Activated CD8-positive, alpha-beta T cell treated with anti-CD3 and anti-CD28 coated beads, Interleukin-2, amount 10 ng/mL, durations not matched to agents 7 days and 5 days (primary cell): ENCODE data around the gene POLR2I. TPM values are rescaled to one million over a fixed set of nuclear protein-coding genes. Genes with fewer than 3 reads are reported as not detected.

ENCODE experiments used
- ATAC-seq: fragments of 150-1000 bp; cut with Tn5 transposase; one replicate; pipeline ENCODE4 v1.10.0; 2021; ENCODE audit warnings: moderate library complexity
- CTCF ChIA-PET: fragments of 350-600 bp; sonication (Branson Sonifier 250); formaldehyde crosslinking; loops from one replicate; lab custom pipeline; 2021; ENCODE audit warnings: antibody characterized with exemption; lab: Charles Lee
- POLR2A ChIA-PET: fragments of 350-600 bp; sonication (Branson Sonifier 250); formaldehyde crosslinking; loops from one replicate; lab custom pipeline; 2021; ENCODE audit warnings: antibody characterized with exemption; lab: Charles Lee
- DNase-seq: peaks from one replicate; pipeline ENCODE4 v3.0.0-alpha.2; 2020
- H3K27ac Mint-ChIP-seq: one replicate; pipeline ENCODE4 v1.8.0; 2021; ENCODE audit warnings: mild to moderate bottlenecking, mixed read lengths
- H3K27me3 Mint-ChIP-seq: one replicate; pipeline ENCODE4 v1.8.0; 2021; ENCODE audit warnings: low read depth, mixed read lengths
- H3K36me3 Mint-ChIP-seq: one replicate; pipeline ENCODE4 v1.8.0; 2021; ENCODE audit warnings: low read depth, mixed read lengths
- H3K4me1 Mint-ChIP-seq: one replicate; pipeline ENCODE4 v1.8.0; 2021; ENCODE audit warnings: low read depth, mixed read lengths
- H3K4me3 Mint-ChIP-seq: one replicate; pipeline ENCODE4 v1.8.0; 2021; ENCODE audit warnings: mild to moderate bottlenecking, mixed read lengths
- H3K9me3 Mint-ChIP-seq: one replicate; pipeline ENCODE4 v1.8.0; 2022; ENCODE audit warnings: mixed read lengths; ENCODE audit not compliant: insufficient read depth
- total RNA-seq, 2 experiments: library from RNA; stranded (reverse); gene quantifications; one replicate each; pipeline ENCODE4 v1.2.3, GENCODE V29; 2021

POLR2I gene
- total RNA-seq, 2 experiments from 2014 or later = 50.5 to 57.3 TPM

DNA sequence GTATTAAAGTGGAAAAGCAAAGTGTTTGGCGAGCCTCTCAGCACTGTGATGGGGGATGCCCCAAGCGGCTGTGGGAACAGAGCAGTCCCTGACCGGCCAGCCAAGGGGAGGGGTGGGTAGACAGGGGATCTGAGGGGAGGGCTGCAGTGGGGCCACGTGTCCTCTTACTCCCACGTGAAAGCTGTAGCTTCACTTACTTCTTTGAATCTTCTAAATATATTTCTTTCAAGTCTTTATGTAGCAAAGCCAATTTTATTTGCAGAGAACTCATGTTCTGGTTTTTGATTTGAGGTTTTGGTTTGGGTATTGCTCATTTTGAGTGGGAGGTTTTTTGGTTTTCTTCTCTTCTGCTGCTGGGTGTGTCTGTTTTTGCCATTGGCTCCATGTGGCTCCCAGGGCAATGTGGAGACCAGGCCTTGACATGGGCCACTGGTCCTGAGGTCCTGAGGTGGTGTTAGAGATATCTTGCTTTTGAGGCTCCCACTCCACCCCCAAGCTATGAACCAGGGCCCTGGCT, 21.5 kb downstream of the POLR2I start:
- no peak for ATAC-seq

DNA sequence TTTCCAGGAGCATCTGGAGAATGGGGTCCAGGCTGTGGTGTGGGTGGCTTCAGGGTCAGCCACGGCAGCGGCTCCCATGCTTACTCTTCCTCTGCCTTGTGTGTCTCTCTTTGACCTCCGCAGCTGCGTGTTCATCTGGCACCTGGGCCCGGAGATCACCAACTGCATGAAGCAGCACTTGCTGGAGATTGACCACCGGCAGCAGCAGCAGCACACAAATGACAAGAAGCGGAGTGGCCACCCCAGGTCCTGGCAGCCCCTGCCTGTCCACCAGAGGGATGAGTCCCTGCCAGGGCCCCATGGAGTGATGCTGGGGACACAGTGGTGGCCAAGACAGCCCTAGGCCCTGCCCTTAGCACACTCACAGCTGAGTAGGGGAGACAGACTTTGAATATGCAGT, 22.1 kb downstream of the POLR2I start:
- no peak overlapping the region for H3K4me3 Mint-ChIP-seq
- ATAC-seq = no peak
- CTCF ChIA-PET = no interaction called here
- peaks cover 60% of the 10 kb centered on the region for H3K36me3 Mint-ChIP-seq
- no peaks in the 10 kb centered on the region for H3K9me3 Mint-ChIP-seq
- H3K4me1 Mint-ChIP-seq = peaks cover 17% of the 10 kb centered on the region
- peak overlapping the region; percentile 63 for H3K27ac Mint-ChIP-seq
- POLR2A ChIA-PET = interaction anchor here (0.6 kb wide), 1 partner anchor 1622 kb away, joined by 3 read pairs; no protein-coding TSS in a partner anchor
- H3K27me3 Mint-ChIP-seq = no peaks in the 10 kb centered on the region
- no peak for DNase-seq

More for the DNA sequence above, 21.5 kb downstream of the POLR2I start:
- H3K9me3 Mint-ChIP-seq = no peaks in the 10 kb centered on the region
- H3K27me3 Mint-ChIP-seq = no peaks in the 10 kb centered on the region
- H3K4me3 Mint-ChIP-seq = no peak overlapping the region
- ChIA-PET POLR2A (no interaction called here), CTCF (no interaction called here)
- peak overlapping the region; percentile 63 for H3K27ac Mint-ChIP-seq
- peaks cover 17% of the 10 kb centered on the region for H3K4me1 Mint-ChIP-seq
- H3K36me3 Mint-ChIP-seq = peaks cover 55% of the 10 kb centered on the region
- no peak for DNase-seq

DNA sequence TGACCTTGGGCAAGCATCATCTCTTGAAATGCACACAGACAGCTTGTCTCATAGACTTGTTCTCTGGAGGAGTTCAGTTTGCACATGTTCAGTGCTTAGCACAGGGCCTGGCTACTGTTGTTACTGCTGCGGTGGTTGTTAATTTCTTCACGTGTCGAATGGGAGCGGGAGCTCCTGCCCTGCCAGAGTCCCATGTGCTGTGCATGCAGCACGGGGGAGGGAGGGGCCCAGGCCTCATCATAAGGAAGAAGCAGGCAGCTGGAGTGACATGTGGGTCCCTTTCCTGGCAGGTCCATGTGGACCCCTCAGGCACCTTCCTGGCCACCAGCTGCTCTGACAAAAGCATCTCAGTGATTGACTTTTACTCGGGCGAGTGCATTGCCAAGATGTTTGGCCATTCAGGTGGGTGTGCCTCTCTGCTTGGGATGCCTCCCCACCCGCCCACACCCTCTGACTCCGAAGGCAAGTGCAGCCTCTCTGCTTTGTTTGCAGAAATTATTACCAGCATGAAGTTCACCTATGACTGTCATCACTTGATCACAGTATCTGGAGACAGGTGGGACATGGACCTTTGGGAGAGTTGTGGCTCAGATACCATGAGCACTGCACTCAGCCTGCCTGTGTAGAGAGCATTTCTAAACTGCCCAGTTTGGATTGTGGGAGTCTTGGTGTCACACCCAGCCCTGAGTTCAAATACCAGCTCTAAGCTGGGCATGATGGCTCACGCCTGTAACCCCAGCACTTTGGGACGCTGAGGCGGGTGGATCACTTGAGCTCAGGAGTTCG, 23.6 kb downstream of the POLR2I start:
- ATAC-seq = no peak
- CTCF ChIA-PET = no interaction called here
- DNase-seq = no peak
- H3K27ac Mint-ChIP-seq = peak overlapping the region; percentile 5
- H3K27me3 Mint-ChIP-seq = no peaks in the 10 kb centered on the region
- POLR2A ChIA-PET = interaction anchor here (1.4 kb wide), 1 partner anchor 15 kb away, joined by 3 read pairs; no protein-coding TSS in a partner anchor
- no peak overlapping the region for H3K4me3 Mint-ChIP-seq
- peaks cover 59% of the 10 kb centered on the region for H3K36me3 Mint-ChIP-seq
- H3K9me3 Mint-ChIP-seq = no peaks in the 10 kb centered on the region
- H3K4me1 Mint-ChIP-seq = peaks cover 17% of the 10 kb centered on the region

DNA sequence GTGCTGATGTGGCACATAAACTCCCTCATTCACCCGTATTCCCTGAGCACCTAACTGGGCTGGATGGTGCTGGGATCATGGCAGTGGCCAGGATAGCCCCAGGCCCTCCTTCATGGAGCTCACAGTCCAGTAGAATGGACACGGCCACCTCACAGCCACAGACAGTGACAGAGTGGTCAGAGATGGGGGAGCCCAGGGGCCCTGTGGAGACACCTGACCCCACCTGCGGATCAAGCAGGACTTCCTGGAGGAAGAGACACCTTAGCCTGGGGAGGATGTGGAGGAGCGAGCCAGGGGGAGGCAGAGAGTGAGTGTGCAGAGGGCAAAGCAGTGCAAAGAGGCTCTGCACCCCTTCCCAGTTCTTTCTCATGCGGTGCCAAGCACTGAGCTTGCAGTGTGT, 24.8 kb downstream of the POLR2I start:
- no peak for ATAC-seq
- peaks cover 17% of the 10 kb centered on the region for H3K4me1 Mint-ChIP-seq
- POLR2A ChIA-PET = no interaction called here
- no peak overlapping the region for H3K27ac Mint-ChIP-seq
- no peaks in the 10 kb centered on the region for H3K27me3 Mint-ChIP-seq
- CTCF ChIA-PET = no interaction called here
- H3K36me3 Mint-ChIP-seq = peaks cover 64% of the 10 kb centered on the region
- no peak for DNase-seq
- H3K4me3 Mint-ChIP-seq = no peak overlapping the region
- H3K9me3 Mint-ChIP-seq = no peaks in the 10 kb centered on the region

DNA sequence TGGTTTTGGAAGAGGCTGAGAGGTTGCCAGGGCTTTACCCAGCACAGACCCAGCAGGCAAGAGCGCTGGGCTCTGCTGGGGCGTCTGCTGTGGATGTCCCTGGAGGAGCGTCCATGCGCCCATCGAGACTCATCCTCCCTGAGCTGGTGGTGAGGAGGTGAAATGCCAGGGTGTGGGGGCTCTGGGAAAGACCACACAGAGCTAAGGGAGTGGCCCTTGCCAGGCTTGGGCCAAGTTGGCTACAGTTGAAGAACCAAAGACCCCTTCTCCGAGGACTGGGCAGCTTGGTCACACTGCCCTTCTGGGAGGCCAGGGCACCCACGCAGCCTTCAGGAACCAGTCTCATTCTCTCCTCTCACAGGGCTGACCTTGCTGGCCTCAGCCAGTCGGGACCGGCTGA, 28.3 kb downstream of the POLR2I start:
- Mint-ChIP-seq H3K36me3 (peaks cover 70% of the 10 kb centered on the region), H3K27me3 (no peaks in the 10 kb centered on the region), H3K4me1 (no peaks in the 10 kb centered on the region), H3K9me3 (no peaks in the 10 kb centered on the region), H3K4me3 (no peak overlapping the region), H3K27ac (no peak overlapping the region)
- CTCF ChIA-PET = no interaction called here
- DNase-seq (no peak), ATAC-seq (no peak)
- POLR2A ChIA-PET = no interaction called here

DNA sequence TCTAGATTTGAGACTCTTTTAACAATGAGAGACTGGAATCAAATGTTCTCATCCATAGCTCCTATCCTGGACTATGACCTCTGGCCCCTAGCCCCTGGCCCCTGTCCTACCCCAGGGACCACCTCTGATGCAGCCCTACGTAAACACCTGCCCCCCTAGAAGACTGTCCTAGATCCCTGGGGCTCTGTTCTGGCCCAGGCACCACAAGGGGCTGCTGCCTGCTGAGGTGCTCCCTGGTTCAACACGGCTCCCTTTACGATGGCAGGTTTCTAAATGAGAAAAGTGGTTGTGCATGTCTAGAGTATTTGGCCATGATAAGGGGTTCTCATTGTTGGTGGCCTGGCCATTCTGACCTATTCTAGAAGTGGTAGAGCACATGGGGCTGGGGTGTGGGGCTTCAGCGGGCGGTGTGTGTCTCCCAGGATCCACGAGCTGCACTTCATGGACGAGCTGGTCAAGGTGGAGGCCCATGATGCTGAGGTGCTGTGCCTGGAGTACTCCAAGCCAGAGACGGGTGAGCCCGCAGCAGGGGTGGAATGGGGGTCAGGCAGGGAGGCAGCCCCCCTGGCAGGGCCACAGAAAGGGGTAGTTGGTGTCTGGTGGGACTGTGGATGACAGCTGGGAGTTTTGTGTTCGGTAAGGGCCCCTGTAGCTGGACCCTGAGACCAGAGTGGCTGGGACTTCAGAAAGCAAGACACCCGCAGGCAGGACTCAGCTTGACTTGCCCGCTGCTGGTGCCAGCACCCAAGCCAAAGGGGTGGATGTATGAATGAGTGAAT, 30.3 kb downstream of the POLR2I start:
- H3K9me3 Mint-ChIP-seq = no peaks in the 10 kb centered on the region
- peaks cover 71% of the 10 kb centered on the region for H3K36me3 Mint-ChIP-seq
- ChIA-PET CTCF (no interaction called here), POLR2A (no interaction called here)
- no peaks in the 10 kb centered on the region for H3K27me3 Mint-ChIP-seq
- H3K4me1 Mint-ChIP-seq = no peaks in the 10 kb centered on the region
- DNase-seq (no peak), ATAC-seq (no peak)
- no peak overlapping the region for H3K27ac Mint-ChIP-seq
- H3K4me3 Mint-ChIP-seq = no peak overlapping the region

DNA sequence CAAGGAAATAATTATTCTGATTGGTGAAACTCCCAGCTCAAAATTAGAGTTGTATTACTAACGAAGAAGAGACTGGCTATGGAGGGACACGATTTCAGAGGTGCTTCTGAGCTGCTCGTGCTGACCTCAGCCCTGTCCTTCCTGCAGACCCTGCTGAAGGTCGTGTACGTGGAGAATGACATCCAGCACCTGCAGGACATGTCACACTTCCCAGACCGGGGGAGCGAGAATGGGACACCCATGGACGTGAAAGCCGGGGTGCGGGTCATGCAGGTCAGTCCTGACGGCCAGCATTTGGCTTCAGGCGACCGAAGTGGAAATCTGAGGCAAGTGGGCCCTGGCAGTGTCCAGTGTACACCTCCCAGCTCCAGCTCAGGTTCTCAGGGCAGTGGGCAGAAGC, 31.8 kb downstream of the POLR2I start:
- no peak overlapping the region for H3K27ac Mint-ChIP-seq
- ATAC-seq = no peak
- no peak overlapping the region for H3K4me3 Mint-ChIP-seq
- POLR2A ChIA-PET = interaction anchor here (1.1 kb wide), 1 partner anchor 29 kb away, joined by 3 read pairs; the partner anchor contains the start of gene THAP8
- no peak for DNase-seq
- H3K9me3 Mint-ChIP-seq = no peaks in the 10 kb centered on the region
- peaks cover 68% of the 10 kb centered on the region for H3K36me3 Mint-ChIP-seq
- CTCF ChIA-PET = interaction anchor here (0.7 kb wide), 1 partner anchor 45 kb away, joined by 3 read pairs; no protein-coding TSS in a partner anchor
- H3K27me3 Mint-ChIP-seq = no peaks in the 10 kb centered on the region
- H3K4me1 Mint-ChIP-seq = no peaks in the 10 kb centered on the region

DNA sequence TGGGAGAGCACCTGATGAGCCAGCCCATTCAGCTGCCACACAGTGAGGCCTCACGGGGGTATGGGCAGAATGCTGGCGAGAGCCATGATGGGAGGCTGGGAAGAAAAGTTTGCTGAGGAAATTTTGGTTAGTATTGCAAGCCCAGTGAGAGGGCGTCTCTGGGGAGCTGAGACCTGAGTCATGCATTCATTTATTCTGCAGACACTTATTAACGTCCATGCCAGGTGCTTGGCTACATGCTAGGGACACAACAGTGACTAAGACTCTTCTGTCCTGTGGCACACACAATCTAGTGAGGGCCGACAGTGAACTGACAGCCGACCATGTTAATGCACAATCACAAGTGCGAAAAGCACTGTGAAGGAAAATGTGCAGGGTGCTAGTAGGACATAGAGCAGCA, 32.8 kb downstream of the POLR2I start:
- DNase-seq (no peak), ATAC-seq (no peak)
- Mint-ChIP-seq H3K27me3 (no peaks in the 10 kb centered on the region), H3K4me1 (no peaks in the 10 kb centered on the region), H3K36me3 (peaks cover 71% of the 10 kb centered on the region), H3K4me3 (no peak overlapping the region), H3K27ac (no peak overlapping the region), H3K9me3 (no peaks in the 10 kb centered on the region)
- ChIA-PET POLR2A (interaction anchor here (1.1 kb wide), 1 partner anchor 28 kb away, joined by 3 read pairs; the partner anchor contains the start of gene THAP8), CTCF (no interaction called here)

DNA sequence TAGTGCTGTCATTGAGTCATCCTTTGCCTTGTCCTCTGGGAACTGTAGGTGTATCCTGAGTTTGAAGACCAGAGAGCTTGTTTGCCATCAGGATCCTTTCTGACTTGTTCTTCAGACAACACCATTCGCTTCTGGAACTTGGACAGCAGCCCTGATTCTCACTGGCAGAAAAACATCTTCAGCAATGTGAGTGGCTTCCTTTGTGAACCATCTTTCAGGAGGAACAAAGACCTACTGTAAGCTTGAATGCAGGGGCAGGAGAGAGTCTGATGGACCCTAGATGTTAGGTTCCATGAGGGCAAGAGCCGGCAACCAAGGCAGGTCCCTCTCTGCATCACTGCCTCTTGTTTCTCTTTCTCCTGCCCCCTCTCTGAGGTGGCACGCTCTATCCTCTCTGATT, 33.3 kb downstream of the POLR2I start:
- Mint-ChIP-seq H3K4me1 (no peaks in the 10 kb centered on the region), H3K9me3 (no peaks in the 10 kb centered on the region), H3K4me3 (no peak overlapping the region), H3K27ac (peak overlapping the region; percentile 55), H3K36me3 (peaks cover 73% of the 10 kb centered on the region), H3K27me3 (no peaks in the 10 kb centered on the region)
- no peak for ATAC-seq
- no peak for DNase-seq
- CTCF ChIA-PET = no interaction called here
- POLR2A ChIA-PET = no interaction called here

DNA sequence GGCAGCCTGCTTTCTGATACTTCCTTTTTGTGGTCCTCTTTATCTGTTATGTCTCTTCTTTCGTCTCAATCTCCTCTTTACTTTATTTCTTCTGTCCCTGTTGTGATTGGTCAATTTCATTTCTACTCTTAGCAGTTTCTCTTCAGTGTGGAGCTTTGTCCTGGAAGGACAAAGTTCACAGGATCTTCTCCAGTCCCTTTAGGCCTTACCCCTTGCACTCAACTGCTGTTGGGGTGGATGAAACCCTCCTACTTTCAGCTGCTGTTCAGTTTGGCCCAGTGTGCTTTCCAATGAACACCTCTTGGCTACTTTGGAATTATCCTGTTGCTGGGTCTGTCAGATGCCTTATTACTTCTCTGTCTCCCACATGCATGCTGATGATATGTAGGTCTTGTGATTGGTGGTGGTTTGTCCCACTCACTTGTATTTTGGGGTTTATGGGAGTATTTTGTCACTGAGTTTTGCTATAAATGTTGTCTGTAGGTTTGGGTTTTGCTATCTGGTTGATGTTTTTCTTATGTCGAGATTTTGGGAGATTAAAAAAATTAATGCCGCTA, 35.2 kb downstream of the POLR2I start:
- Mint-ChIP-seq H3K4me1 (no peaks in the 10 kb centered on the region), H3K4me3 (no peak overlapping the region), H3K27me3 (no peaks in the 10 kb centered on the region), H3K9me3 (no peaks in the 10 kb centered on the region), H3K27ac (peak overlapping the region; percentile 5), H3K36me3 (peaks cover 70% of the 10 kb centered on the region)
- ChIA-PET POLR2A (interaction anchor here (0.6 kb wide), 1 partner anchor 9 kb away, joined by 3 read pairs; no protein-coding TSS in a partner anchor), CTCF (no interaction called here)
- ATAC-seq = no peak
- no peak for DNase-seq

DNA sequence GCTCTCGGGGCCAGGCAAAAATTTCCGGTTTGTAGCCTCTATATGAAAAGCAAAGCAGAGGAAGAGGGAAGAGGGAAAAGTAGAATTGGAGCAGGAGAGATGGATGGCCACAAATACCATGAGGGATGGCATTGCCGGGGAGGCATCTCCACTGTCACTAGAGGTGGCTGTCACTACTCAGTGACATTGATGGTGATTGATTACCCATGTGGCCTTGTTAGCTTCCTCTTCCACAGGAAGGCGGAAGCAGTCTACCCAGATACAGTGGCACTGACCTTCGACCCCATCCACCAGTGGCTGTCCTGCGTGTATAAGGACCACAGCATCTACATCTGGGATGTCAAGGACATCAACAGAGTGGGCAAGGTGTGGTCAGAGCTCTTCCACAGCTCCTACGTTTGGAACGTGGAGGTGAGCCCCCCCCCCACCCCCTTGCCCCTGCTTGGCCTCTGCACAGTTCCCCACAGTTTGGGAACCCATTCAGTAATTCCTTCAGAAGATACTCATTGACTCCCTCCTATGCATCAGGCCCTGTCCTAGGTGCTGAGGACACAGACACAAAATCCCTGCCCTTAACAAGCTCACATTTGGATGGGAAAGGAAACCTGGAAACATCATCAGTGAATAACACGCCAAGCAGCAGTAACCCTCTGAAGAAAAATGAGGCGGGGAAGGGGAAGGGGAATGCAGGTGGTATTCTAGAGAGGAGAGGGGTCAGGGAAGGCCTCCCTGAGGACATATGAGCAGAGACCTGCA, 41.4 kb downstream of the POLR2I start:
- ChIA-PET CTCF (interaction anchor here (0.7 kb wide), 1 partner anchor 12 kb away, joined by 3 read pairs; no protein-coding TSS in a partner anchor), POLR2A (no interaction called here)
- DNase-seq = no peak
- Mint-ChIP-seq H3K27me3 (no peaks in the 10 kb centered on the region), H3K27ac (no peak overlapping the region), H3K4me1 (no peaks in the 10 kb centered on the region), H3K36me3 (peaks cover 62% of the 10 kb centered on the region), H3K9me3 (no peaks in the 10 kb centered on the region), H3K4me3 (no peak overlapping the region)
- ATAC-seq = no peak
